GF-D8 (cell line): ENCODE measurements around the gene DES.
"Not testable (repeated sequence)": the region's sequence is repeated elsewhere in the genome, so short reads cannot be mapped to it uniquely, and the experiment has no call there.

ENCODE experiments used
- DNase-seq: peaks from one replicate; lab custom pipeline; 2025; lab: John Stamatoyannopoulos, UW

DES gene

GRCh38 chr2:219399716-219400478 is 18.3 kb upstream of the DES start:
- no peak for DNase-seq

- no peak for DNase-seq
These were observed 17.6 kb upstream of the DES start for GRCh38 chr2:219400562-219400961.

DNA sequence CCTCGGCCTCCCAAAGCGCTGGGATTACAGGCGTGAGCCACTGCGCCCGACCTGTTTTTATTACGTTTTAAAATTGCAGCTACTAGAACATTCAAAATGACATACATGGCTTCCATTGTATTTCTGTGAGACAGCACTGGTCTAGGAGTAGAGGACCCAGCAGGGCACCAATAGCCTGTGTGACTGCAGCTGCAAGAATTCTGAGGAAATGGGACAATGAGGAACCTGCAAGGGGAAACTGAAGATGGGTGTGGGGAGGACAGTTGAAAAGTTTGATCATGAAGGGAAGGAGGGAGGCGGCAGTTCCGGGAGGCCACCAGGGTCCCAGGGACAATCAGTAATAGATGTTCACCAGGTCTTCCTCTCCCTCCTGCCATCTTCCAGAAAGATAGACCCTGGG is 16.6 kb upstream of the DES start:
- no peak for DNase-seq

GRCh38 chr2:219402665-219403515 is 15.3 kb upstream of the DES start:
- DNase-seq, result peak; percentile 8

DNA sequence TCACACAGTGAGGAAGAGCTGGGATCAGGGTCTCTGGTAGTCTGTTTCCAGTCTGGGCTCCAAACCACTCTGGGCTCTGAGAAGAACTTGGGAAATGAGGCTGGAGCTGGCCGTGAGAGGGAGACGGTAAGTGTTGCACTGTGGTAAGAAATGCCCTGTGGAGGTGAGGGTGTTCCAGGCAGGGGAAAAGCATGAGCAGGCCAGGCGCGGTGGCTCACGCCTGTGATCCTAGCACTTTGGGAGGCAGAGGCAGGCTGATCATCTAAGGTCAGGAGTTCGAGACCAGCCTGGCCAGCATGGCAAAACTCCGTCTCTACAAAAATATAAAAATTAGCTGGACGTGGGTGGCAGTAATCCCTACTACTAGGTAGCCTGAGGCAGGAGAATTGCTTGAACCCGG is 14.3 kb upstream of the DES start:
- DNase-seq, result no peak

- DNase-seq, result no peak
These were observed 13.8 kb upstream of the DES start for GRCh38 chr2:219404291-219404910.

DNA sequence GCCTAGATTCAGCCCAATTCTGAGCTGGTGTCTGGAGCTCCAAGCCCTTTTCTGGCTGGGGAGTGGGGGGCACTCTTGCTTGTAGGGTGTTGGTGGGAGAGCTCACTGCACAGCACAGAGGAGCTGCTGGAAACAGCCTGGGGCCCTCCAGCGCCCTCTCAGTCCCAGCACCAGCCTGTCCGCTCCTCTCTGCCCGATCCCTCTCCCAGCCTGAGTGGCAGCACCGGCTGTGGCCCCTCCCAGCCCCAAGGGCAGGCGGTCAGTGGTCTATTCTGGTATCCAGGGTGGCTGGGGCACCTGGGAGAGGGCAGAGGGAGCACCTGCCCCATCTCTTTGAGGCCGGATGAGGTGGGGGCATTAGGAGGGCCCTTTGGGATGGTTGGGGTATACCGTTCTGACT is 13.2 kb upstream of the DES start:
- no peak for DNase-seq

GRCh38 chr2:219405451-219405850 is 12.7 kb upstream of the DES start:
- DNase-seq, result no peak

GRCh38 chr2:219405958-219406860 is 12.0 kb upstream of the DES start:
- DNase-seq, result no peak

DNA sequence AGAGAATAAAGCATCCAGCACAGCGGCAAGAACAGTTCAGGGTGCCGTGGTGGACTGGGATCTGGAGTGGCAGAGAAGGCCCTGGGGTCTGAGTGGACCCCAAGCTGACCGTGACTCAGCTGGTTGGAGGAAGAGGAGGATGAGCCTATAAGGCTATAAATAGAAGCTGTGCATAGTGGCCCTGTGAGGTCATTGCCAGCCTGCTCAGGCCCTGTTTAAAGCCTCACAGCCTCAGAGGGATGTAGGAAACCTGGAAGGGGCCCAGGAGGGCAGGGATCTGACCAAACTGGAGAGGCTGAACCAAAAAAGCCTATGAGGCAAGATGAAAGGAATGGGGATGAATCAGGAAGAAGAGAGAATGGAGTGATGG is 11.3 kb upstream of the DES start:
- DNase-seq, result no peak

DNA sequence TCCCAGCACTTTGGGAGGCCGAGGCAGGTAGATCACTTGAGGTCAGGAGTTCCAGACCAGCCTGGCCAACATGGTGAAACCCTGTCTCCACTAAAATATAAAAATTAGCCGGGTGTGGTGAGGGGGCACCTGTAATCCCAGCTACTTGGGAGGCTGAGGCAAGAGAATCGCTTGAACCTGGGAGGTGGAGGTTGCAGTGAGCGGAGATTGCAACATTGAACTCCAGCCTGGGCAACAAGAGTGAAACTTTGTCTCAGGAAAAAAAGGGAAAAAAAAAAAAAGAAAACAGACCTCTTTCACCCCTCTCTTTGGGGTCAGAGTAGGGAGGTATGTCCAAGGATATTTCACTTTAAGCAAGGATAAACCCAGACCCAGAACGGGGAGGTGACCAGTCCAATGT is 10.8 kb upstream of the DES start:
- DNase-seq, result not testable (repeated sequence)

GRCh38 chr2:219408204-219408603 is 10.0 kb upstream of the DES start:
- no peak for DNase-seq

DNA sequence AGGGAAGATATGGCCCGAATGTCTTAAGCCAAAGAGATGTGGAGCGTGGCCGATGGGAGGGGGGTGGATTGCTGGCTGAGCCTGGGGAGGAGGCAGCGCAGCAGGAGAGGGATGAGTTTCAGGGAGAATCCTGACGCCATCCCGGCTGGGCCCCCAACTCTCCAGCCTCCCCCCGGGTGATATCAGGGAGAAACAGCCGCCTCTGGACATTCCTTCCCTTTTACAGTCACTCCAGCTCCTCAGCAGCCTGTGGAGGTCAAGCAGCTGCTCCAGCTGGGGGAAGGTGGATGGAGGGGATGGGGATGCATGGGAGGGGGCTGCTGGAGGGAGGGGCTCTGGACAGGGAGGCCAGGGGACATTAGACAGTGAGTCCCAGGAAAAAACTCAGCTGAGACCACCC is 9.5 kb upstream of the DES start:
- no peak for DNase-seq

- DNase-seq, result no peak
These were observed 8.6 kb upstream of the DES start for GRCh38 chr2:219409619-219410018.

- no peak for DNase-seq
These were observed 7.8 kb upstream of the DES start for GRCh38 chr2:219410390-219410789.

DNA sequence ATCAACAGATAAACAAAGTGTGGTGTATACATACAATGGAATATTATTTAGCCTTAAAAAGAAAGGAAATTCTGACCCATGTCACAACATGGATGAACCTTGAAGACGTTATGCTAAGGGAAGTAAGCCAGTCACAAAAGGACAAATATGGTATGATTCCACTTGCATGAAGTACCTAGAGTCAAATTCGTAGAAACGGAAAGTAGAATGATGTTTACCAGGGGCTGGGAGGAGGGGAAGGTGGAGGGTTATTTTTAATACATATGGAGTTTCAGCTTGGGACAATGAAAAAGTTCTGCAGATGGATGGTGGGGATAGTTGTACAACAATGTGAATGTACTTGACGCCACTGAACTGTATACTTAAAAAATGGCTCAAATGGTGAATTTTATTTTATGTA is 3.3 kb upstream of the DES start:
- DNase-seq, result no peak

- DNase-seq, result no peak
These were observed 2.5 kb upstream of the DES start for GRCh38 chr2:219415580-219416234.

DNA sequence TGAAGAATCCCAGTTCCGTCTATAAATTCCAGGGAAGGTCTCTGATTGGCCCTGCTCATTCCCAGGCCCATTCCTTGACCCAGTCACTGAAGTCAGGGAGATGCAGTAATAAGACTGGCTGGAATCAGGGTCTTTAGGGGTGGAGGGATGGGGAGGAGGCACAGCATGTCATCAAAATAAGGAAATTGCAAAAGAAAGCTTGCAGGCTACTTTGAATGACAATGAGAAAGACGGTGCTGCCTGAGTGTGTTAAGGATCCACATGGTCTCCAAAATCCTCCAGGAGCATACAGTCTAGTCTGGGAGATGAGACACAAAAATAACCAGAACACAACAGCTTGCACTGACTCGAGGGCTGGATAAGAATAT is 2.0 kb upstream of the DES start:
- no peak for DNase-seq

DNA sequence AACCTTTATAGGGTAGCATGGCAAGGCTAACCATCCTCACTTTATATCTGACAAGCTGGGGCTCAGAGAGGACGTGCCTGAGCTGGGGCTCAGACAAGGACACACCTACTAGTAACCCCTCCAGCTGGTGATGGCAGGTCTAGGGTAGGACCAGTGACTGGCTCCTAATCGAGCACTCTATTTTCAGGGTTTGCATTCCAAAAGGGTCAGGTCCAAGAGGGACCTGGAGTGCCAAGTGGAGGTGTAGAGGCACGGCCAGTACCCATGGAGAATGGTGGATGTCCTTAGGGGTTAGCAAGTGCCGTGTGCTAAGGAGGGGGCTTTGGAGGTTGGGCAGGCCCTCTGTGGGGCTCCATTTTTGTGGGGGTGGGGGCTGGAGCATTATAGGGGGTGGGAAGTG is 1.2 kb upstream of the DES start:
- no peak for DNase-seq

DNA sequence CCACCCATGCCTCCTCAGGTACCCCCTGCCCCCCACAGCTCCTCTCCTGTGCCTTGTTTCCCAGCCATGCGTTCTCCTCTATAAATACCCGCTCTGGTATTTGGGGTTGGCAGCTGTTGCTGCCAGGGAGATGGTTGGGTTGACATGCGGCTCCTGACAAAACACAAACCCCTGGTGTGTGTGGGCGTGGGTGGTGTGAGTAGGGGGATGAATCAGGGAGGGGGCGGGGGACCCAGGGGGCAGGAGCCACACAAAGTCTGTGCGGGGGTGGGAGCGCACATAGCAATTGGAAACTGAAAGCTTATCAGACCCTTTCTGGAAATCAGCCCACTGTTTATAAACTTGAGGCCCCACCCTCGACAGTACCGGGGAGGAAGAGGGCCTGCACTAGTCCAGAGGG is 803 bp upstream of the DES start:
- no peak for DNase-seq

DNA sequence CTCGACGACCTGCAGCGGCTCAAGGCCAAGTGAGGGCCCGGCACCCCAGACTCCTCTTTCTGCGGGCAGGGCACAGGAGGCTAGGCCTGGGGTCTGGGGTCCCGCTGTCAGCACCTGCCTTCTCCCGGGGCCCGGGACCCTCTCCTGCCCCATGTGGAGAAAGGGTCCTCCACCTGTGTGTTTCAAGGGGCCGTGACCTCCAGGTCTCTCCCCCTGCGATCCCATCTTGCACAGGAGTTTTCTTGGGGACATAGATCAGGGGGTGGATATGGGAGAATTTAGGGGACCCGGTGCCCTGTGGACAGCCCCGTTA is 791 bp downstream of the DES start:
- no peak for DNase-seq
